Loucy (cell line): ENCODE results near the gene RWDD4.
"Not testable (repeated sequence)": the region's sequence is repeated elsewhere in the genome, so short reads cannot be mapped to it uniquely, and the experiment has no call there.

Experiments
- H2AFZ ChIP-seq: fragments of 200-600 bp; sonication (generic); 2 replicates; pipeline ENCODE4 v1.6.0; 2016; ENCODE audit warnings: antibody characterized with exemption, mild to moderate bottlenecking, low read length, moderate library complexity
- H3F3A ChIP-seq: fragments of 200-600 bp; 2 replicates; pipeline ENCODE4 v1.6.0; 2016; ENCODE audit warnings: antibody characterized with exemption, low read depth, mild to moderate bottlenecking
- H3K27me3 ChIP-seq: fragments of 200-600 bp; sonication (generic); 2 replicates; pipeline ENCODE4 v1.6.1; 2014; ENCODE audit warnings: low read length, mild to moderate bottlenecking; ENCODE audit not compliant: insufficient read depth, poor library complexity, severe bottlenecking
- H3K36me3 ChIP-seq: fragments of 200-600 bp; sonication (generic); 2 replicates; pipeline ENCODE4 v1.6.1; 2016; ENCODE audit warnings: low read length; ENCODE audit not compliant: insufficient read depth
- H3K4me1 ChIP-seq: fragments of 200-600 bp; sonication (generic); 2 replicates; pipeline ENCODE4 v1.5.1; 2014; ENCODE audit warnings: low read length, mild to moderate bottlenecking; ENCODE audit not compliant: insufficient read depth, poor library complexity, severe bottlenecking
- H3K4me2 ChIP-seq: fragments of 200-600 bp; sonication (generic); 2 replicates; pipeline ENCODE4 v1.6.0; 2014; ENCODE audit warnings: antibody characterized with exemption, low read length, low read depth, mild to moderate bottlenecking; ENCODE audit not compliant: poor library complexity, severe bottlenecking
- H3K4me3 ChIP-seq: fragments of 200-600 bp; sonication (generic); 2 replicates; pipeline ENCODE4 v1.5.1; 2014; ENCODE audit warnings: low read length, mild to moderate bottlenecking, mixed read lengths; ENCODE audit not compliant: poor library complexity, severe bottlenecking
- H3K79me2 ChIP-seq: fragments of 200-600 bp; sonication (generic); 2 replicates; pipeline ENCODE4 v1.6.1; 2014; ENCODE audit warnings: low read length; ENCODE audit not compliant: insufficient read depth
- H3K9ac ChIP-seq: fragments of 200-600 bp; sonication (generic); 2 replicates; pipeline ENCODE4 v1.6.0; 2014; ENCODE audit warnings: mild to moderate bottlenecking, low read depth, low read length, moderate library complexity; ENCODE audit not compliant: poor library complexity, severe bottlenecking
- H3K9me2 ChIP-seq: fragments of 200-600 bp; sonication (generic); replicated peaks from 2 replicates; pipeline ENCODE4 v1.6.1; 2016; ENCODE audit warnings: low read depth, low read length, mixed read lengths
- H3K9me3 ChIP-seq: fragments of 200-600 bp; sonication (generic); 2 replicates; pipeline ENCODE4 v1.6.1; 2014; ENCODE audit warnings: mild to moderate bottlenecking, antibody characterized with exemption, low read length, low read depth; ENCODE audit not compliant: insufficient read depth
- H4K20me1 ChIP-seq: fragments of 200-600 bp; sonication (generic); 2 replicates; pipeline ENCODE4 v1.6.0; 2014; ENCODE audit warnings: antibody characterized with exemption, low read length, mild to moderate bottlenecking; ENCODE audit not compliant: insufficient read depth, poor library complexity, severe bottlenecking
- CTCF ChIP-seq: fragments of 200-600 bp; sonication (generic); conservative IDR thresholded peaks from 2 replicates; pipeline ENCODE4 v1.5.1; 2014; ENCODE audit warnings: mild to moderate bottlenecking, antibody characterized with exemption, low read length
- EZH2phosphoT487 ChIP-seq: fragments of 200-600 bp; IDR thresholded peaks from 2 replicates; pipeline ENCODE4 v1.6.1; 2018; ENCODE audit warnings: antibody characterized with exemption, mild to moderate bottlenecking, moderate library complexity, borderline replicate concordance

RWDD4 gene

DNA sequence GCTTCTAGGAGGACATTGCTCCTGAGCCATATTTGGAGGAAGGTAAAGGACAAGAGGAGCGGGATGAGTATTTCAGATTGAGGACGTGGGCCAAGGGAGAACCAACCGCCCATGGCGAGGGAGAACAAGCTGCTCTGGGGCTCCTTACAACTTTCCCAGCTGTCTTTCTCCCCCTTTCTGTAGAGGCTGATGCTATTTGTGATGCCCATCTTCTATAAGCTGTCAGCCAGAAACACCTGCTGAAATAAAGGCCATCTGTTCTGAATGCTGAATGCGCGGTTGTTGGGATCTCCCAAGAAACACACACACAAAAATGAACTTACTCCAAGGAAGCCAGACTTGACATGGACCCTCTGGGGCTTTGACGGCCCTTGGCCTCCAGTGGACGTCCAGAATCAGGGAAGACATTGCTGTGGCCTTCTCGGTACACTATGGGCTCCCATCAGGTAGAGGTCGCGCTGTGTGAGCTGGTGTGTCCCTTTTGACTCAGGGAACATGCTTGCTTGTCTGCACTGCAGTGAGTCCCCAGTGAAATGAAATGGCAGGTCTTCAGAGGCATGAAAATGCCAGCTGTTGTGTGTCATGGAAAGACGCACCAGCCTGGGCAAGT is 30.9 kb downstream of the RWDD4 start:
- no peaks in the 10 kb centered on the region for H3K9me2 ChIP-seq
- no peak overlapping the region for H3K4me2 ChIP-seq

GRCh38 chr4:183627286-183627685 is 31.7 kb downstream of the RWDD4 start:
- not testable (repeated sequence) for H3K79me2 ChIP-seq, H3K36me3 ChIP-seq, H3K9me2 ChIP-seq, H4K20me1 ChIP-seq, H3F3A ChIP-seq, H3K27me3 ChIP-seq, H3K9me3 ChIP-seq, H3K9ac ChIP-seq, H3K4me2 ChIP-seq, H3K4me3 ChIP-seq, H3K4me1 ChIP-seq, H2AFZ ChIP-seq

More for the DNA sequence above, 30.9 kb downstream of the RWDD4 start:
- no peak for TF ChIP-seq CTCF
- no peak for TF ChIP-seq EZH2phosphoT487
- no peaks in the 10 kb centered on the region for H4K20me1 ChIP-seq
- no peaks in the 10 kb centered on the region for H3K27me3 ChIP-seq
- H3K4me3 ChIP-seq, result no peak overlapping the region
- no peaks in the 10 kb centered on the region for H3K9me3 ChIP-seq
- H3K36me3 ChIP-seq, result no peaks in the 10 kb centered on the region
- H3K79me2 ChIP-seq, result no peaks in the 10 kb centered on the region
- H3F3A ChIP-seq, result no peaks in the 10 kb centered on the region
- H3K9ac ChIP-seq, result no peak overlapping the region
- H3K4me1 ChIP-seq, result no peaks in the 10 kb centered on the region
- no peak overlapping the region for H2AFZ ChIP-seq

DNA sequence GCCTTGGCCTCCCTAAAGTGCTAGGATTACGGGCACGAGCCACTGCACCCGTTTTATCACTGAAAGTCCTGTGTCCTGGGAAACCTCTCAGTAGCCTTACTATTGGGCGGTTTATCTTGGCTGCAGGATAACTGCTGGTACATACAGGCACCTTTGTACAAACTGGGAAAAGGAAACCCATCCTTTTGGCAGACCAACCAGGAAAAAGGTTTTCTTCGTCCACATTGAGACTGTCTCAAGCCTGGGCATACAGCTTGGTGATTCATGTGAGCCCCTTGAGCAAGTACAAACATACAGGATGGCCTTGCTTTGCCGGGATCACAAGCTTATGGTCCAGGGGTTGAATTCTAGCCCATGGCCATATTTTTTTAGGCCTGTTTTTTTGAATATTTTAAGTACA is 32.8 kb downstream of the RWDD4 start:
- Histone ChIP-seq H3K4me1 (no peaks in the 10 kb centered on the region), H3K9me3 (no peaks in the 10 kb centered on the region), H3K36me3 (no peaks in the 10 kb centered on the region), H3K79me2 (no peaks in the 10 kb centered on the region), H3K9ac (no peak overlapping the region), H4K20me1 (no peaks in the 10 kb centered on the region), H3K27me3 (no peaks in the 10 kb centered on the region), H3K4me3 (no peak overlapping the region), H3F3A (no peaks in the 10 kb centered on the region), H2AFZ (no peak overlapping the region), H3K4me2 (no peak overlapping the region), H3K9me2 (no peaks in the 10 kb centered on the region)
- TF ChIP-seq CTCF (no peak), EZH2phosphoT487 (no peak)

- Histone ChIP-seq H3K79me2 (no peaks in the 10 kb centered on the region), H3K9ac (no peak overlapping the region), H3K4me2 (no peak overlapping the region), H3K4me1 (no peaks in the 10 kb centered on the region), H3K9me2 (no peaks in the 10 kb centered on the region), H3K9me3 (no peaks in the 10 kb centered on the region), H3K27me3 (no peaks in the 10 kb centered on the region), H4K20me1 (no peaks in the 10 kb centered on the region), H3K4me3 (no peak overlapping the region), H3F3A (no peaks in the 10 kb centered on the region), H2AFZ (no peak overlapping the region), H3K36me3 (no peaks in the 10 kb centered on the region)
- TF ChIP-seq EZH2phosphoT487, result no peak
- no peak for TF ChIP-seq CTCF
These were observed 34.4 kb downstream of the RWDD4 start for GRCh38 chr4:183624548-183624947.
